Mucosa of rectum (tissue), 2 donors: ENCODE measurements around the gene DHX34.
"Not testable (repeated sequence)": the region's sequence is repeated elsewhere in the genome, so short reads cannot be mapped to it uniquely, and the experiment has no call there.

ENCODE experiments used
- H3K27ac ChIP-seq, 2 donors: one replicate each; pipeline ENCODE4 v1.7.0; 2013; ENCODE audit warnings: inconsistent platforms in 2 of 2, low read depth in 2 of 2, low read length in 2 of 2
- H3K27me3 ChIP-seq, 2 donors: one replicate each; pipeline ENCODE4 v1.7.0; 2013; ENCODE audit warnings: low read length in 2 of 2; ENCODE audit not compliant: control insufficient read depth in 2 of 2, insufficient read depth in 2 of 2
- H3K36me3 ChIP-seq, 2 donors: one replicate each; pipeline ENCODE4 v1.7.0; 2013; ENCODE audit warnings: low read length in 2 of 2; ENCODE audit not compliant: control insufficient read depth in 2 of 2, insufficient read depth in 2 of 2
- H3K4me1 ChIP-seq, 2 donors: one replicate each; pipeline ENCODE4 v1.7.0; 2013; ENCODE audit warnings: low read length in 2 of 2, mild to moderate bottlenecking in 1 of 2; ENCODE audit not compliant: control insufficient read depth in 2 of 2, insufficient read depth in 2 of 2
- H3K4me3 ChIP-seq, 2 donors: one replicate each; pipeline ENCODE4 v1.7.0; 2013; ENCODE audit warnings: low read length in 2 of 2
- H3K9ac ChIP-seq, 2 donors: one replicate each; pipeline ENCODE4 v1.7.0; 2013; ENCODE audit warnings: low read length in 2 of 2, low read depth in 1 of 2, mild to moderate bottlenecking in 1 of 2
- H3K9me3 ChIP-seq, 2 donors: one replicate each; pipeline ENCODE4 v1.7.0; 2013; ENCODE audit warnings: low read length in 2 of 2; ENCODE audit not compliant: control insufficient read depth in 2 of 2
- donor health status: healthy.
- donor health status: Normal muscosa, but diverticular disease.

Gene DHX34

GRCh38 chr19:47346024-47346423 lies 3.1 kb upstream of the DHX34 start:
- H3K9ac ChIP-seq, H3K4me3 ChIP-seq, H3K27me3 ChIP-seq, H3K27ac ChIP-seq, H3K9me3 ChIP-seq, H3K36me3 ChIP-seq: not testable (repeated sequence)
- peaks cover 5 to 13% of the 10 kb centered on the region in 2 donors for H3K4me1 ChIP-seq

- no peak overlapping the region for H3K4me3 ChIP-seq
- H3K27ac ChIP-seq, result no peak overlapping the region
- H3K9me3 ChIP-seq, result no peaks in the 10 kb centered on the region
- H3K27me3 ChIP-seq, result no peaks in the 10 kb centered on the region
- H3K9ac ChIP-seq, result no peak overlapping the region
- peaks cover 5 to 13% of the 10 kb centered on the region in 2 donors for H3K4me1 ChIP-seq
- peaks cover 11 to 17% of the 10 kb centered on the region in 2 donors for H3K36me3 ChIP-seq
Observed at GRCh38 chr19:47350630-47351029, 1.5 kb downstream of the DHX34 start.

GRCh38 chr19:47351548-47351947 lies 2.4 kb downstream of the DHX34 start:
- Histone ChIP-seq H3K4me3 (no peak overlapping the region), H3K27ac (no peak overlapping the region), H3K4me1 (peaks cover 5 to 13% of the 10 kb centered on the region in 2 donors), H3K27me3 (no peaks in the 10 kb centered on the region), H3K36me3 (peaks cover 17 to 25% of the 10 kb centered on the region in 2 donors), H3K9me3 (no peaks in the 10 kb centered on the region), H3K9ac (no peak overlapping the region)

GRCh38 chr19:47352095-47352494 lies 3.0 kb downstream of the DHX34 start:
- Histone ChIP-seq H3K9me3 (no peaks in the 10 kb centered on the region), H3K4me1 (peaks cover 5 to 13% of the 10 kb centered on the region in 2 donors), H3K4me3 (no peak overlapping the region), H3K36me3 (peaks cover 20 to 27% of the 10 kb centered on the region in 2 donors), H3K9ac (no peak overlapping the region), H3K27me3 (no peaks in the 10 kb centered on the region), H3K27ac (no peak overlapping the region)

- Histone ChIP-seq H3K36me3 (peaks cover 32 to 39% of the 10 kb centered on the region in 2 donors), H3K9ac (no peak overlapping the region), H3K27ac (no peak overlapping the region), H3K27me3 (no peaks in the 10 kb centered on the region), H3K9me3 (no peaks in the 10 kb centered on the region), H3K4me3 (no peak overlapping the region), H3K4me1 (peaks cover 5 to 13% of the 10 kb centered on the region in 2 donors)
Observed at GRCh38 chr19:47353307-47353712, 4.2 kb downstream of the DHX34 start.

GRCh38 chr19:47356900-47357299 lies 7.8 kb downstream of the DHX34 start:
- no peak overlapping the region for H3K9ac ChIP-seq
- H3K4me3 ChIP-seq, result no peak overlapping the region
- peaks cover 41 to 65% of the 10 kb centered on the region in 2 donors for H3K36me3 ChIP-seq
- H3K27ac ChIP-seq, result no peak overlapping the region
- no peaks in the 10 kb centered on the region for H3K4me1 ChIP-seq
- H3K27me3 ChIP-seq, result no peaks in the 10 kb centered on the region
- no peaks in the 10 kb centered on the region for H3K9me3 ChIP-seq

- Histone ChIP-seq H3K36me3 (peaks cover 41 to 68% of the 10 kb centered on the region in 2 donors), H3K4me1 (no peaks in the 10 kb centered on the region)
Observed at GRCh38 chr19:47357788-47358680, 8.9 kb downstream of the DHX34 start.

GRCh38 chr19:47358936-47359335 lies 9.8 kb downstream of the DHX34 start:
- Histone ChIP-seq H3K9me3 (no peaks in the 10 kb centered on the region), H3K27ac (no peak overlapping the region), H3K4me3 (no peak overlapping the region), H3K27me3 (no peaks in the 10 kb centered on the region), H3K9ac (no peak overlapping the region), H3K36me3 (peaks cover 41 to 66% of the 10 kb centered on the region in 2 donors), H3K4me1 (no peaks in the 10 kb centered on the region)

More at GRCh38 chr19:47357788-47358680, 8.9 kb downstream of the DHX34 start:
- Histone ChIP-seq H3K27me3 (no peaks in the 10 kb centered on the region), H3K4me3 (no peak overlapping the region), H3K27ac (no peak overlapping the region), H3K9me3 (no peaks in the 10 kb centered on the region), H3K9ac (no peak overlapping the region)

GRCh38 chr19:47362321-47362720 lies 13.2 kb downstream of the DHX34 start:
- Histone ChIP-seq H3K4me1 (no peaks in the 10 kb centered on the region), H3K27ac (no peak overlapping the region), H3K9me3 (no peaks in the 10 kb centered on the region), H3K27me3 (no peaks in the 10 kb centered on the region), H3K36me3 (peaks cover 30 to 59% of the 10 kb centered on the region in 2 donors), H3K9ac (no peak overlapping the region), H3K4me3 (no peak overlapping the region)

GRCh38 chr19:47363758-47364531 lies 14.8 kb downstream of the DHX34 start:
- Histone ChIP-seq H3K36me3 (peaks cover 20 to 48% of the 10 kb centered on the region in 2 donors), H3K4me3 (no peak overlapping the region), H3K27me3 (no peaks in the 10 kb centered on the region), H3K9me3 (no peaks in the 10 kb centered on the region), H3K4me1 (no peaks in the 10 kb centered on the region), H3K27ac (no peak overlapping the region), H3K9ac (no peak overlapping the region)
